H9 (cell line): Measurements from ENCODE around the gene PLEKHJ1. TPM values are rescaled to one million over a fixed set of nuclear protein-coding genes. Genes with fewer than 3 reads are reported as not detected.

Experiments
- DNase-seq: peaks from one replicate; pipeline ENCODE4 v3.0.0-alpha.2; 2017
- H2AFZ ChIP-seq: one replicate; pipeline ENCODE4 v1.6.1; 2013; ENCODE audit warnings: mild to moderate bottlenecking, low read length, control low read depth, moderate library complexity
- H2AK5ac ChIP-seq: 2 replicates; pipeline ENCODE4 v1.6.1; 2013; ENCODE audit warnings: low read length, control low read depth, mixed read lengths; ENCODE audit not compliant: insufficient read length
- H2BK120ac ChIP-seq: one replicate; pipeline ENCODE4 v1.6.1; 2013; ENCODE audit warnings: low read depth, mild to moderate bottlenecking, low read length, control low read depth, inconsistent platforms; ENCODE audit not compliant: poor library complexity, severe bottlenecking
- H2BK12ac ChIP-seq: 2 replicates; pipeline ENCODE4 v1.6.1; 2013; ENCODE audit warnings: low read length, control low read depth, mixed read lengths, low read depth; ENCODE audit not compliant: insufficient read length
- H2BK15ac ChIP-seq: 2 replicates; pipeline ENCODE4 v1.6.1; 2013; ENCODE audit warnings: low read depth, low read length, control low read depth
- H2BK20ac ChIP-seq: one replicate; pipeline ENCODE4 v1.6.1; 2013; ENCODE audit warnings: low read depth, mild to moderate bottlenecking, low read length, control low read depth, inconsistent platforms; ENCODE audit not compliant: poor library complexity, severe bottlenecking
- H2BK5ac ChIP-seq: 2 replicates; pipeline ENCODE4 v1.6.1; 2013; ENCODE audit warnings: low read length, control low read depth, mixed read lengths; ENCODE audit not compliant: insufficient read length
- H3K14ac ChIP-seq: 2 replicates; pipeline ENCODE4 v1.6.1; 2013; ENCODE audit warnings: low read length, control low read depth; ENCODE audit not compliant: insufficient read depth
- H3K18ac ChIP-seq: 2 replicates; pipeline ENCODE4 v1.6.1; 2013; ENCODE audit warnings: low read depth, mild to moderate bottlenecking, mixed read lengths, low read length, control low read depth; ENCODE audit not compliant: insufficient read length
- H3K23ac ChIP-seq: 2 replicates; pipeline ENCODE4 v1.6.1; 2013; ENCODE audit warnings: low read length, control low read depth, mixed read lengths, low read depth; ENCODE audit not compliant: insufficient read length
- H3K23me2 ChIP-seq: 2 replicates; pipeline ENCODE4 v1.6.1; 2013; ENCODE audit warnings: low read depth, mild to moderate bottlenecking, mixed read lengths, low read length, control low read depth; ENCODE audit not compliant: insufficient read length, poor library complexity, severe bottlenecking
- H3K27ac ChIP-seq: 2 replicates; pipeline ENCODE4 v1.5.1; 2013; ENCODE audit warnings: low read length, control low read depth, mixed read lengths, low read depth; ENCODE audit not compliant: insufficient read length
- H3K27me3 ChIP-seq: 2 replicates; pipeline ENCODE4 v1.6.1; 2013; ENCODE audit warnings: low read length, control low read depth, inconsistent platforms; ENCODE audit not compliant: insufficient read depth
- H3K4ac ChIP-seq: 2 replicates; pipeline ENCODE4 v1.6.1; 2013; ENCODE audit warnings: low read depth, mild to moderate bottlenecking, control low read depth, inconsistent platforms, low read length, moderate library complexity
- H3K4me1 ChIP-seq: 2 replicates; pipeline ENCODE4 v1.6.1; 2013; ENCODE audit warnings: low read length, control low read depth, inconsistent platforms; ENCODE audit not compliant: insufficient read depth
- H3K4me2 ChIP-seq: 2 replicates; pipeline ENCODE4 v1.6.1; 2013; ENCODE audit warnings: low read length, control low read depth, mixed read lengths; ENCODE audit not compliant: insufficient read length, insufficient read depth
- H3K56ac ChIP-seq: 2 replicates; pipeline ENCODE4 v1.6.1; 2013; ENCODE audit warnings: low read depth, mild to moderate bottlenecking, mixed read lengths, low read length, control low read depth; ENCODE audit not compliant: insufficient read length
- H3K79me1 ChIP-seq: 2 replicates; pipeline ENCODE4 v1.6.1; 2013; ENCODE audit warnings: low read depth, mild to moderate bottlenecking, moderate library complexity, low read length, control low read depth, inconsistent platforms; ENCODE audit not compliant: insufficient read depth, poor library complexity, severe bottlenecking
- H3K79me2 ChIP-seq: 2 replicates; pipeline ENCODE4 v1.6.1; 2013; ENCODE audit warnings: low read length, control low read depth, inconsistent platforms; ENCODE audit not compliant: insufficient read depth
- H3K9ac ChIP-seq: 2 replicates; pipeline ENCODE4 v1.6.1; 2013; ENCODE audit warnings: low read length, control low read depth, mixed read lengths; ENCODE audit not compliant: insufficient read length; ENCODE audit errors: extremely low read depth
- H3K9me3 ChIP-seq: one replicate; pipeline ENCODE4 v1.6.1; 2013; ENCODE audit warnings: low read depth, low read length, inconsistent platforms; ENCODE audit not compliant: control insufficient read depth
- H3T11ph ChIP-seq: one replicate; pipeline ENCODE4 v1.6.1; 2013; ENCODE audit warnings: mild to moderate bottlenecking, low read length, control low read depth, inconsistent platforms
- H4K20me1 ChIP-seq: one replicate; pipeline ENCODE4 v1.6.1; 2013; ENCODE audit not compliant: control insufficient read depth, insufficient read length, insufficient read depth
- H4K5ac ChIP-seq: 2 replicates; pipeline ENCODE4 v1.6.1; 2013; ENCODE audit warnings: low read depth, mild to moderate bottlenecking, mixed read lengths, low read length, control low read depth; ENCODE audit not compliant: insufficient read length
- H4K8ac ChIP-seq: replicated peaks from 2 replicates; pipeline ENCODE4 v1.6.1; 2013; ENCODE audit warnings: low read length, control low read depth, mixed read lengths, low read depth; ENCODE audit not compliant: insufficient read length
- H4K91ac ChIP-seq: 2 replicates; pipeline ENCODE4 v1.6.1; 2013; ENCODE audit warnings: low read depth, mild to moderate bottlenecking, moderate library complexity, mixed read lengths, low read length, control low read depth; ENCODE audit not compliant: insufficient read length
- H3K27ac Mint-ChIP-seq, 3 experiments: 2 replicates in 2 of 3; 3 replicates in 1 of 3; pipeline ENCODE4 v1.8.0; 2020 to 2021; ENCODE audit warnings: mixed read lengths in 3 of 3, mild to moderate bottlenecking in 1 of 3, moderate library complexity in 1 of 3
- H3K27me3 Mint-ChIP-seq: 2 replicates; pipeline ENCODE4 v1.8.0; 2021; ENCODE audit warnings: low read depth, mild to moderate bottlenecking, moderate library complexity, mixed read lengths
- H3K36me3 Mint-ChIP-seq, 3 experiments: 2 replicates in 2 of 3; 3 replicates in 1 of 3; pipeline ENCODE4 v1.8.0; 2020 to 2021; ENCODE audit warnings: low read depth in 3 of 3, mixed read lengths in 3 of 3; ENCODE audit not compliant: insufficient read depth in 1 of 3
- H3K4me1 Mint-ChIP-seq, 2 experiments: 2 replicates each; pipeline ENCODE4 v1.8.0; 2020; ENCODE audit warnings: mixed read lengths in 2 of 2
- H3K4me3 Mint-ChIP-seq, 2 experiments: 2 replicates in 1 of 2; 3 replicates in 1 of 2; pipeline ENCODE4 v1.8.0; 2020 to 2021; ENCODE audit warnings: mild to moderate bottlenecking in 2 of 2, mixed read lengths in 2 of 2, moderate library complexity in 1 of 2
- H3K9me3 Mint-ChIP-seq, 2 experiments: 2 replicates in 1 of 2; 3 replicates in 1 of 2; pipeline ENCODE4 v1.8.0; 2020; ENCODE audit warnings: mild to moderate bottlenecking in 2 of 2, mixed read lengths in 2 of 2, moderate library complexity in 1 of 2
- WGBS: extraction: QIAGEN DNeasy Blood & Tissue Kit; methylation state at CpG from one replicate; pipeline ENCODE4 v1.1.7; 2013; ENCODE audit warnings: missing lambda C conversion rate, low lambda C conversion rate, mixed read lengths; ENCODE audit not compliant: insufficient read length; ENCODE audit errors: extremely low coverage; 5-methylcytosine and 5-hydroxymethylcytosine counted together
- total RNA-seq: library from RNA; stranded (reverse); gene quantifications from 2 replicates; pipeline ENCODE4 v1.2.1, GENCODE V29; 2021
- TF ChIP-seq, protein P1 (sequence below): fragments of 200-600 bp; sonication (generic); conservative IDR thresholded peaks from 3 replicates; pipeline ENCODE4 v1.8.0; 2021; ENCODE audit warnings: antibody characterized with exemption, mild to moderate bottlenecking

Gene PLEKHJ1
- total RNA-seq, 1 experiment from 2014 or later: 139 TPM

DNA sequence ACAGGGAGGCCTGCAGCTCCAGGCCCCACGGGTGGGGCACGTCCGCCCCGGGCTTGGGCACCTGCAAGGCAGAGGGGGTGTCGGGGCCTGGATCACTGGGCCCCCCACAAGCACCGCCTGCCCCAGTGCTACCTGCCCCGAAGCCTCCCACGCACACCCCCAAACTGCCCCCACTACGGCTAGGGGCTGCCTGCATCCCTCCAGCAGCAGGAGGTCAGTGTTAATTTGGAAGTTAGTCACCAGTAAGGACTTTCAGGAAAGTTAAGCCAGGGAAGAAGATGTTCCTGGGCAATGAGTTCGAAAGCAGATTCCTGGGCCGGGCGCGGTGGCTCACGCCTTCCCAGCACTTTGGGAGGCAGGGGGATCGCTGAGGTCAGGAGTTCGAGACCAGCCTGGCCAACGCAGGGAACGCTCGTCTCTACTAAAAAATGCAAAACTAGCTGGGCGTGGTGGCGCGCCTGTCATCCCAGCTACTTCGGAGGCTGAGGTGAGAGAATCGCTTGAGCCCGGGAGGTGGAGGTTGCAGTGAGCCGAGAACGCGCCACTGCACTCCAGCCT is 40.4 kb upstream of the PLEKHJ1 start:
- peaks cover 2% of the 10 kb centered on the region; the same call in 1 of the 2 replicates for H3K27me3 Mint-ChIP-seq
- Histone ChIP-seq H2BK12ac (no peak overlapping the region), H4K8ac (no peak overlapping the region), H3K27ac (no peak overlapping the region), H3T11ph (no peak overlapping the region), H3K14ac (no peak overlapping the region), H2AFZ (no peak overlapping the region), H2BK20ac (no peak overlapping the region), H2AK5ac (no peak overlapping the region), H3K18ac (no peak overlapping the region), H4K91ac (no peak overlapping the region), H3K27me3 (no peaks in the 10 kb centered on the region), H3K4ac (no peak overlapping the region), H3K4me2 (no peak overlapping the region), H3K79me1 (no peaks in the 10 kb centered on the region), H3K56ac (no peak overlapping the region), H4K20me1 (peaks cover 2% of the 10 kb centered on the region), H2BK15ac (no peak overlapping the region), H3K79me2 (peaks cover 4% of the 10 kb centered on the region; the same call in 1 of the 2 replicates), H2BK5ac (no peak overlapping the region), H3K23ac (no peak overlapping the region), H3K23me2 (no peaks in the 10 kb centered on the region), H3K9me3 (no peaks in the 10 kb centered on the region), H2BK120ac (no peak overlapping the region), H4K5ac (no peak overlapping the region), H3K9ac (no peak overlapping the region), H3K4me1 (0 out of 2 replicates have a peak, but pooled peaks cover 2% of the 10 kb centered on the region)
- H3K36me3 Mint-ChIP-seq: peaks cover 18 to 30% (median 21%) of the 10 kb centered on the region in 3 experiments
- TF ChIP-seq, protein P1, sequence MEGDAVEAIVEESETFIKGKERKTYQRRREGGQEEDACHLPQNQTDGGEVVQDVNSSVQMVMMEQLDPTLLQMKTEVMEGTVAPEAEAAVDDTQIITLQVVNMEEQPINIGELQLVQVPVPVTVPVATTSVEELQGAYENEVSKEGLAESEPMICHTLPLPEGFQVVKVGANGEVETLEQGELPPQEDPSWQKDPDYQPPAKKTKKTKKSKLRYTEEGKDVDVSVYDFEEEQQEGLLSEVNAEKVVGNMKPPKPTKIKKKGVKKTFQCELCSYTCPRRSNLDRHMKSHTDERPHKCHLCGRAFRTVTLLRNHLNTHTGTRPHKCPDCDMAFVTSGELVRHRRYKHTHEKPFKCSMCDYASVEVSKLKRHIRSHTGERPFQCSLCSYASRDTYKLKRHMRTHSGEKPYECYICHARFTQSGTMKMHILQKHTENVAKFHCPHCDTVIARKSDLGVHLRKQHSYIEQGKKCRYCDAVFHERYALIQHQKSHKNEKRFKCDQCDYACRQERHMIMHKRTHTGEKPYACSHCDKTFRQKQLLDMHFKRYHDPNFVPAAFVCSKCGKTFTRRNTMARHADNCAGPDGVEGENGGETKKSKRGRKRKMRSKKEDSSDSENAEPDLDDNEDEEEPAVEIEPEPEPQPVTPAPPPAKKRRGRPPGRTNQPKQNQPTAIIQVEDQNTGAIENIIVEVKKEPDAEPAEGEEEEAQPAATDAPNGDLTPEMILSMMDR: no peak
- no CpG with 5 or more reads among the region's 28 CpGs for WGBS
- peaks cover 18 to 22% of the 10 kb centered on the region in 2 experiments for H3K4me1 Mint-ChIP-seq
- no peak overlapping the region for H3K27ac Mint-ChIP-seq
- DNase-seq: no peak
- H3K9me3 Mint-ChIP-seq: no peaks in the 10 kb centered on the region; a peak in 1 of 5 replicates
- peak overlapping the region in 1 of 2 experiments; percentile 51; a peak in 1 of 5 replicates for H3K4me3 Mint-ChIP-seq
